GM18498 (cell line): ENCODE data around the gene EMC9.

ENCODE experiments used
- ATAC-seq: cut with Tn5 transposase; IDR thresholded peaks from one replicate; pipeline ENCODE4 v1.9.1; 2021; ENCODE audit warnings: mild to moderate bottlenecking, moderate library complexity; ENCODE audit not compliant: unreplicated experiment

The EMC9 gene

GRCh38 chr14:24149302-24149969, 8.0 kb upstream of the EMC9 start:
- ATAC-seq: no peak

- ATAC-seq: peak; percentile 0
Measured at GRCh38 chr14:24147761-24148428, 6.5 kb upstream of the EMC9 start.

GRCh38 chr14:24146978-24147760, 5.8 kb upstream of the EMC9 start, which contains the start of gene RNF31:
Gene RNF31 (plus strand): TSS chr14:24147498. CDS start chr14:24147699, 201 bp downstream.
- peak; percentile 79 for ATAC-seq

DNA sequence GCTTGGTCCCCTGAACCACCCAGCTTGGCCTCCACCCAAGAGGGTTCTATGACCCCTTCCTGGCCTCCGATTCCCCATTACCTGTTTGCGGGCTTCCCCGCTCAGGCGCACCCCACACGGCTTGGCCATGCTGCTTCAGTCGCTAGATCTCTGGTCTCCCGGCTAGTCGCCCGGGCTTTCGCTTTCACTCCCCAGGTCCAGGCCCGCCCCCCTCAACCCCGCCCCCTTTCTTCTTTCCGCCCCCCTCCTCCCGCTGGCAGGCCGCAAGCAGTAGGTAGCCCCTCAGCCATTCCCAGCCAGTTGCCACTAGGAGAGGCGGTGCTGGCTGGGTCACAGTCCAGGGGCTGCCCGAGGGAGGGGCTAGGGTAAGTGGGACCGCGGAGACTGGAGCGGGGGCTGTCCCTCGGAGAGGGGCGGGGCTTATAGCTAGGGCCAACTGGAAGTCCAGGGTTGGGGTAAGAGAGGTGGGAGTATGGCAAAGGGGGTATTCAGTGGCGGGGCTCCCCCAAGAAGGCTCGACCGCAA, 5.1 kb upstream of the EMC9 start, which contains the start of gene PSME2:
Gene PSME2, minus strand, starts transcription at position 158 of the 525 bp plus-strand sequence. Its CDS starts 29 bp downstream, at position 129.
- ATAC-seq: peak; percentile 69

DNA sequence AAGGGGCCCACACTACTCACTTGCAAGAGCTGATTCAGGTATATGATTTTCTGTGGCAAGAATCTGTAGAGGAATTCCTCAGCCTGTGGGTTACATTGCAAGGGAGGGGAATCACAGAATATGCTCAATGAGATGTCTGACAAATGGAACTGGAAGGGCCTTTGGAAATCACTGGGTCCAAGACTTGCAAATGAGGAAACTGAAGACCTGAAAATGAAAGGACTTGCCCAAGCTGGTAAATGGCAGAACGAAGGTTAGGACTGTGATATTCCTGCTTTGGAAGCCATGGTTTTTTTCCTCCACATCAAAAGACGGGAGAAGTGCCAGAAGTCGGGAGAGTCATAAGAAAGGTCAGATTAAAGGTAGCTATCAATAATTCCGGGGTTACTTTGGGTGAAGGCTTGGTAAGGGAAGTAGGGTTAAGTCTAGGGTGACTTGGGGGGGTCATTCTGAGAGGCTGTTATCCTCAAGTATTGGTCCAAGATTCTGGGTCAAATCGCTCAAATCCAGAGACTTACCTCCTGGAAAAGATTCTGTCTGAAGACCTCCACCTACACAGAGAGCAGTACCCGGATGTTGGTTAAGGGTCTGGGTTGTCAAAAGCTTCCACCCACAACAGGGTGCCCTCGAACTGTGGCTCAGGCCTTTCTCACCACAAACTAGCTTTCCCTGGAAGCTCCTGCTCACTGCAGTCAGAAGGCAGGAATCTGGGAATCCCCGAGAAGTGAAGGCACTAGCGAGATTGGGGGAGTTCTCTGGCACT, 4.5 kb upstream of the EMC9 start:
- ATAC-seq: no peak

DNA sequence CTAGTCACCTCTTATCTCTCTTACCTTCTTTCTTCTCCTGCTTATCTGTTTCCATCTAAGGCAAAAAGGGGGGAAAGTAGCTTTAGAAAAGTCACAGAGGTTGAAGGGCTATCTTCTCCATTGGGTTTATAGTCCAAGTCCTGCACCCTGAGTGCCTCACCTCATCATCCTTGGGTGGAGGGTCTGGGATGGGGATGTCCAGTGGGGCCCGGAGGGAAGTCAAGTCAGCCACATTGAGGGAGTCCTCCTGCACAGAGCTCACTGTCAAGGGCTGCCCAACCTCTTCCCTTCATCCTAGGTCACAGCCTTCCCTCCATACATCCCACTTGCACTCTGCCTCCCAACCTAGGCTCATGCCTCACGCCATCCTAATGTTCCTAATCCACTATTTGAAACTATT, 3.8 kb upstream of the EMC9 start:
- ATAC-seq: no peak

GRCh38 chr14:24144451-24144850, 3.1 kb upstream of the EMC9 start:
- no peak for ATAC-seq

DNA sequence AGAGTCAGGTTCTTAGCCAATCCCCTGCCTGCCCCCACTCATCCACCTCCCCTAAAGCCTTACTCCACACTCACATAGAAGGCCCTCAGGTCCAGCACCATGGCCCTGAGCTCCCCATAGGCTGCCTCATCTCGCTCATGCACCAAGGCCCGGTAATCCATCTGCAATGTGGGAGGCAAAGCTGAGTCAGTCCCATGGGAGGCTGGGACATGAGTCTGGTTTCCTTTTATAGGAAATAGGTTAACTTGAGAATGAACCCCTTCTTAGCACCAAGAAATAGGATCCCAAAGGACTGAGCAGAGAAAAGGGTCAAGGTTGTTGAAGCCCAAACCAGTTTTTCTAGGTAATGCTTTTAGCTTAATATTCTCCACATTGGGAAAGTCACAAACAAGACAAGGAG, 2.1 kb upstream of the EMC9 start:
- no peak for ATAC-seq

DNA sequence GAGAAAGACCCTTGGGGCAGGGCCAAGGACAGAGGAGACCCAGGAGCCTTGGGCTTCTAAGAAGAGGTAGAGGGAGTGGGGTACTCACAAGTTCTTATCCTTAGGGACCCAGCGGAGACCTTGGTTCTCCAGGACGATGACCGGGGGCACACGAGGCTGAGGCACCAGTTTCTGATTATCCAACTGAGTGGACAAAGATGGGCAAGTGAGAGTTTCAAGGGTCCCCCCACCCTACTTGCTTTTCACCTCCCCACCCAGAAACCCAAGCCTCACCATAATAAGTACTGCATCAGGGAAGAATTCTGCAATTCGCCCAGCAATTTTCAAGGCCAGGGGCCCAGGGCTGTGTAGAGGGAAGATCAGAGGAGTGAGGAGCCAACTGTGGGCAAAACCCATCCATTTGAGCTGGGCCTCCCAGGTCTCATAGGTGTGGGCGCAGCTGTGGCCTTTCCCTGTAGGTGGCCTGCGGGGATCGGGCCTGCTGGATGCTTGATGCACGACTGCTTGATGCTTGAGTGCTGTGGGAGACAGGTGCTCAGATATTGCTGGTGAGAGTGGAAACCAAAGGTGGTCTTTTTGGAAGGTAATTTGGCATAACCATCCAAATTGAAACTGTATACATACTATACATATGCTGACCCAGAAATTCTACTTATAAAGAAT, 2.0 kb downstream of the EMC9 start:
- no peak for ATAC-seq

GRCh38 chr14:24138396-24139271, 2.8 kb downstream of the EMC9 start:
- ATAC-seq: no peak

DNA sequence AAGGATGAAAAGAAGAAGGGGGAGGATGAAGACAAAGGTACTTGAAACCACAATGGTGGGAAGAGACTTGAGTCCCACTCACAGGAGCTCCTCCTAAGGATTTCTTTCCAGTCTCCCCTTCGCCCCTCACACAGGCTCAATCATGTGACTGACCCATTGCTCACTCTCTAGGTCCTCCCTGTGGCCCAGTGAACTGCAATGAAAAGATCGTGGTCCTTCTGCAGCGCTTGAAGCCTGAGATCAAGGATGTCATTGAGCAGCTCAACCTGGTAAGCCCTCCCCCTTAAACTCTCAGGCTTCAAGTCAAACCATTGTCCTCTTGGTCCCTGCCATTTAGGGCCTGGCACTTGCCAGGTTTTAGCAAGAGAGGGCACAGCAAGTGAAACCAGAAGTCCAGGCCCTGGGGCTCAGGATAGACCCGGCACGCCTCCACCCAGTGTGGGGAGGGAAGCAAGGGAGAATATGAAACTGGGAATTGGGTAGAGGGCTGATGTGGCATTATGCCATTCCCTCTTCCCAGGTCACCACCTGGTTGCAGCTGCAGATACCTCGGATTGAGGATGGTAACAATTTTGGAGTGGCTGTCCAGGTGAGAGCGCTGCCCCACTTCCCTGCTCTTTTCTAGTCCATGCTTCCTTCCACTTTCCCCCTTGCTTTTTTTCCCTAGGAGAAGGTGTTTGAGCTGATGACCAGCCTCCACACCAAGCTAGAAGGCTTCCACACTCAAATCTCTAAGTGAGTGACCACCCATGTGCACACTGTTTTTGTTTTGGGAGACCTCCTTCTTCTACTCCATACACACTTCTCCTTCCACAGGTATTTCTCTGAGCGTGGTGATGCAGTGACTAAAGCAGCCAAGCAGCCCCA, 3.6 kb downstream of the EMC9 start:
- ATAC-seq: no peak

DNA sequence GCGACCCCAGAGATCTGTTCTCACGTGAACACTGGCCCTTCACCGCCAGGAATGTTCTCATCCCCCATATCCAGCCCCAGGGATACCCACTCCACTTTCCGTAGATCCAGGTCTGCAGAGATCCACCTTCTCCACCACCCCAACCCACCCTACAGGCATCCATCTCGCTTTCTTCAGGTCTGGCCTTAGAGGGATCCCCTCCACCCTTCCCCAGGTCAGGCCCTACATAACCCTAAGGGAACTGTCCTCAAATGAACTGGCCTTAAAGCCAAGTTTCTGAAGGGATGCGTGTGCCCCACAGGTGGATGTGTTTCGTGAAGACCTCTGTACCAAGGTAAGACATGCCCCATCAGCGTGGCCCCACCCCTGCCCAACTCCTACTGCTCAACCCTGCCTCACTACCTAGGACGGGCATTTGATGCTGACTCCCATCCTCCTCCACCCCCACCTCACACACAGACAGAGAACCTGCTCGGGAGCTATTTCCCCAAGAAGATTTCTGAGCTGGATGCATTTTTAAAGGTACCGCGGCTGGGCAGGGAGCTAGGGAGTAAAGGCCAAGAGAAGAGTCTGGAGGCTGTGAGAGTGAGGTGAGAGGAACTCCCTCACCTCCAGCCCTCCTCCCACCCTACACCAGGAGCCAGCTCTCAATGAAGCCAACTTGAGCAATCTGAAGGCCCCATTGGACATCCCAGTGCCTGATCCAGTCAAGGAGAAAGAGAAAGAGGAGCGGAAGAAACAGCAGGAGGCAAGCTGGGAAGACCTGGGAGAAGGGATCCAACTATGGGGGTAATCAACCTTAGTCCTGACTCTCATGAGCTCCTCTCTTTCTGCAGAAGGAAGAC, 4.5 kb downstream of the EMC9 start:
- no peak for ATAC-seq

- ATAC-seq: peak; percentile 90
Measured at GRCh38 chr14:24135834-24136683, 5.3 kb downstream of the EMC9 start, which contains the start of gene PSME1. Gene PSME1 (plus strand): TSS chr14:24136194. CDS start chr14:24136263, 69 bp downstream.

DNA sequence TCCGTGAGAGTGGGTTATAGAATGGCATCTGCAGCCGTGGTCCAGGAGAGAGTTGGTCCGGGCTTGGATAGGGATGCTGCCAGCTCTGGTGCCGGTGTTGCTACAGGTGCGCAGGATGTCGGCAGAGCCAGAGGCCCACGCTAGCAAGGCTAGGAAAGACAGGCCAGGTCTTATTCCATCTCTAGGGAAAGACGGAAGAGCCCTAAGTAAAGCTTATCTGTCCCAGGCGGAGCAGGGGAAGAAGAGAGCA, 5.9 kb downstream of the EMC9 start:
- peak; percentile 10 for ATAC-seq

DNA sequence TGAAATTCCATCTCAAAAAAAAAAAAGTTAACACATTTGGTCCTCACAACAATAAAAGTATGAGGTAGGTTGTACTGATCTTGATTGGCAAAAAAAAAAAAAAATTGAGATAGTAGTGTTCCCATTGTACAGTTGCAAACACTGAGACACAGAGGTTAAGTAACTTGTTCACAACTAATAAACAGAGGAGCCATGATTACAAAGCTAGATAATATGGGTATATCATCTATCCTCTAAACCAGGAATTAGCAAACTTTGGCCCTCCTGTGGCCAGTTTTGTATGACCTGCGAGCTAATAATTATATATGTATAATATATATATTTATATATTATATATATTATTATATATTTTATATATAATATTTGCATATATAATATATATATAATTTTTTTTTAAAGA, 7.7 kb downstream of the EMC9 start:
- ATAC-seq: no peak

DNA sequence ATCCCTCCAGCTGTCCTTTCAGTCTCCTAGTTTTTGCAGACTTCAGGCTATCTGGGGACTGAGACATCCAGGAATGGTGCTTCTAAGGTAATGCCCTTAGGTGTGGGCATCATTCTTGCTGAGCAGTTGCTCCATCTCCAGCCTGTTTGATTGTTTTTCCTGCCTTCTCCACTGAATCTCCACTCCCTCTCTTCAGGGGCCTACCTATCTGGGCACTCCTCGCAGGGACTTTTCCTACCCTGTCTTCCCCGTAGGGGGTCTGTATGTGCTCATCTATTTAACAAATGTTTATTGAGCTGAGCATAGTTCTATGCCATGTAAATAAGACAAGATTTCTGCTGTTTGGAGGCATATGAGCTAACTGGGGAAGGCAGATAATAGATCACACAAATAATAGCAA, 8.4 kb downstream of the EMC9 start:
- ATAC-seq: no peak
